ENCODE data around the gene FRMPD4.

The FRMPD4 gene

GRCh38 chrX:12704706-12705105 is 566.4 kb downstream of the FRMPD4 start:
- Histone ChIP-seq H3K9me3 (ENCODE audit: control insufficient read depth, low read length) (no peaks in the 10 kb centered on the region), H3K4me1 (ENCODE audit: control insufficient read depth, insufficient read depth, low read length) (no peaks in the 10 kb centered on the region), H3K36me3 (ENCODE audit: control insufficient read depth, insufficient read depth, low read length) (no peaks in the 10 kb centered on the region), H3K27me3 (ENCODE audit: control insufficient read depth, insufficient read depth, low read length) (no peaks in the 10 kb centered on the region), H3K9ac (ENCODE audit: low read length) (no peak overlapping the region), H3K4me3 (ENCODE audit: low read length) (no peak overlapping the region)

GRCh38 chrX:12709047-12709446 is 570.8 kb downstream of the FRMPD4 start:
- Histone ChIP-seq H3K9me3 (ENCODE audit: control insufficient read depth, low read length) (no peaks in the 10 kb centered on the region), H3K36me3 (ENCODE audit: control insufficient read depth, insufficient read depth, low read length) (no peaks in the 10 kb centered on the region), H3K4me3 (ENCODE audit: low read length) (no peak overlapping the region), H3K27me3 (ENCODE audit: control insufficient read depth, insufficient read depth, low read length) (no peaks in the 10 kb centered on the region), H3K9ac (ENCODE audit: low read length) (no peak overlapping the region), H3K4me1 (ENCODE audit: control insufficient read depth, insufficient read depth, low read length) (no peaks in the 10 kb centered on the region)

- Histone ChIP-seq H3K9ac (ENCODE audit: low read length) (no peak overlapping the region), H3K27me3 (ENCODE audit: control insufficient read depth, insufficient read depth, low read length) (no peaks in the 10 kb centered on the region), H3K4me1 (ENCODE audit: control insufficient read depth, insufficient read depth, low read length) (no peaks in the 10 kb centered on the region), H3K36me3 (ENCODE audit: control insufficient read depth, insufficient read depth, low read length) (no peaks in the 10 kb centered on the region), H3K9me3 (ENCODE audit: control insufficient read depth, low read length) (no peaks in the 10 kb centered on the region), H3K4me3 (ENCODE audit: low read length) (no peak overlapping the region)
Observed at GRCh38 chrX:12711435-12712040, 573.3 kb downstream of the FRMPD4 start.

DNA sequence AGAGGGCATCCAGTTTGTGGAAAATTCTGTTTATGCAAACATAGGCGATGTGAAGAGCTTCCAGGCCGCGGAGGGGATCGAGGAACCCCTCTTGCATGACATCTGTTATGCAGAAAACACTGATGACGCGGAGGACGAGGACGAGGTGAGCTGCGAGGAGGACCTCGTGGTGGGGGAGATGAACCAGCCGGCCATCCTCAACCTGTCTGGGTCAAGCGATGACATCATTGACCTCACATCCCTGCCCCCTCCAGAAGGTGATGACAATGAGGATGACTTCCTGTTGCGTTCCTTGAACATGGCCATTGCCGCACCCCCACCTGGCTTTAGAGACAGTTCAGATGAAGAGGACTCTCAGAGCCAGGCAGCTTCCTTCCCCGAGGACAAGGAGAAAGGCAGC is 578.3 kb downstream of the FRMPD4 start:
- H3K4me3 ChIP-seq (ENCODE audit: low read length): no peak overlapping the region
- H3K36me3 ChIP-seq (ENCODE audit: control insufficient read depth, insufficient read depth, low read length): no peaks in the 10 kb centered on the region
- H3K27me3 ChIP-seq (ENCODE audit: control insufficient read depth, insufficient read depth, low read length): no peaks in the 10 kb centered on the region
- H3K4me1 ChIP-seq (ENCODE audit: control insufficient read depth, insufficient read depth, low read length): no peaks in the 10 kb centered on the region
- no peak overlapping the region for H3K9ac ChIP-seq (ENCODE audit: low read length)
- H3K9me3 ChIP-seq (ENCODE audit: control insufficient read depth, low read length): no peaks in the 10 kb centered on the region

GRCh38 chrX:12719837-12720236 is 581.6 kb downstream of the FRMPD4 start:
- no peaks in the 10 kb centered on the region for H3K27me3 ChIP-seq (ENCODE audit: control insufficient read depth, insufficient read depth, low read length)
- no peak overlapping the region for H3K9ac ChIP-seq (ENCODE audit: low read length)
- H3K4me1 ChIP-seq (ENCODE audit: control insufficient read depth, insufficient read depth, low read length): no peaks in the 10 kb centered on the region
- H3K9me3 ChIP-seq (ENCODE audit: control insufficient read depth, low read length): no peaks in the 10 kb centered on the region
- no peaks in the 10 kb centered on the region for H3K36me3 ChIP-seq (ENCODE audit: control insufficient read depth, insufficient read depth, low read length)
- no peak overlapping the region for H3K4me3 ChIP-seq (ENCODE audit: low read length)

DNA sequence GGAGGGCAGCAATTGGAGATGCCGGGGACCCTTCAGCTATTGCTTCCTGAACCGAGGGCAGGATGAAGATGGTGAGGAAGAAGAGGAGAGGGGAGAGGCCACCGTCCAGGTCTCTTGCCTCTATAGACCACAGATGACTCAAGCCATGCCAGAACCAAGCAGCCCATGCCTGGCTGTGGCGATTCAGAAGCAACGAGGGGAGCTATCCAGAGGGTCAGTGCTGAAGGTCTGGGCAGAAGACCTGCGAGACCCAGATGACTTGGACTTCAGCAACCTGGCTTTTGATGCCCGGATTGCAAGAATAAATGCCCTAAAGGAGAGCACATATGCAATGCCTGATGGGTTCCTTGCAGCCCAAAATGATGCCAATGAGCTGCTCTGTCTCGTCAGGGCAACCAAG is 582.8 kb downstream of the FRMPD4 start:
- no peak overlapping the region for H3K9ac ChIP-seq (ENCODE audit: low read length)
- no peaks in the 10 kb centered on the region for H3K9me3 ChIP-seq (ENCODE audit: control insufficient read depth, low read length)
- H3K36me3 ChIP-seq (ENCODE audit: control insufficient read depth, insufficient read depth, low read length): no peaks in the 10 kb centered on the region
- no peak overlapping the region for H3K4me3 ChIP-seq (ENCODE audit: low read length)
- no peaks in the 10 kb centered on the region for H3K27me3 ChIP-seq (ENCODE audit: control insufficient read depth, insufficient read depth, low read length)
- no peaks in the 10 kb centered on the region for H3K4me1 ChIP-seq (ENCODE audit: control insufficient read depth, insufficient read depth, low read length)

- Histone ChIP-seq H3K27me3 (ENCODE audit: control insufficient read depth, insufficient read depth, low read length) (no peaks in the 10 kb centered on the region), H3K4me1 (ENCODE audit: control insufficient read depth, insufficient read depth, low read length) (no peaks in the 10 kb centered on the region), H3K9me3 (ENCODE audit: control insufficient read depth, low read length) (no peaks in the 10 kb centered on the region), H3K4me3 (ENCODE audit: low read length) (no peak overlapping the region), H3K9ac (ENCODE audit: low read length) (no peak overlapping the region), H3K36me3 (ENCODE audit: control insufficient read depth, insufficient read depth, low read length) (no peaks in the 10 kb centered on the region)
Observed at GRCh38 chrX:12722314-12722713, 584.0 kb downstream of the FRMPD4 start.

DNA sequence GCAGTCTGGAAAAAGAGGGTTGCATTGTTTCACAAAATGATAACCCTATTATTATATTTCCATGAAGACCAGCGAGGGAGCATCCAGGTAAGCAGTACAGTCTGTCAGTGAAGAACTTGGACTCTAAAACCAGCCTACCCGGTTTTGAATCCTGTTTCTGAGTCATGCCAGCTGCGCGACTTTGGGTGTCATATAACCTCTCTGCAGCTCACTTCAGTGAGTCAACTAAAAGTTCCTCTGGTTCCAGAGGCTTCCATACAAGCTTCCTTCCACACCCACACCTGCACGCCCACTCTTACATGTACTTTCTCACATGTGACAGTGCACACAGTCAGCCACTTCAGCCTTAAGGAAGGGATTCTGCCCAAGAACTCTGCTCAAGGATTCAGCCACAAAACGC is 603.1 kb downstream of the FRMPD4 start:
- Histone ChIP-seq H3K4me1 (ENCODE audit: control insufficient read depth, insufficient read depth, low read length) (no peaks in the 10 kb centered on the region), H3K9ac (ENCODE audit: low read length) (no peak overlapping the region), H3K36me3 (ENCODE audit: control insufficient read depth, insufficient read depth, low read length) (no peaks in the 10 kb centered on the region), H3K9me3 (ENCODE audit: control insufficient read depth, low read length) (no peaks in the 10 kb centered on the region), H3K27me3 (ENCODE audit: control insufficient read depth, insufficient read depth, low read length) (no peaks in the 10 kb centered on the region), H3K4me3 (ENCODE audit: low read length) (no peak overlapping the region)

- Histone ChIP-seq H3K9me3 (ENCODE audit: control insufficient read depth, low read length) (no peaks in the 10 kb centered on the region), H3K36me3 (ENCODE audit: control insufficient read depth, insufficient read depth, low read length) (no peaks in the 10 kb centered on the region), H3K4me3 (ENCODE audit: low read length) (no peak overlapping the region), H3K4me1 (ENCODE audit: control insufficient read depth, insufficient read depth, low read length) (no peaks in the 10 kb centered on the region), H3K27me3 (ENCODE audit: control insufficient read depth, insufficient read depth, low read length) (no peaks in the 10 kb centered on the region), H3K9ac (ENCODE audit: low read length) (no peak overlapping the region)
Observed at GRCh38 chrX:12747433-12747832, 609.2 kb downstream of the FRMPD4 start.

DNA sequence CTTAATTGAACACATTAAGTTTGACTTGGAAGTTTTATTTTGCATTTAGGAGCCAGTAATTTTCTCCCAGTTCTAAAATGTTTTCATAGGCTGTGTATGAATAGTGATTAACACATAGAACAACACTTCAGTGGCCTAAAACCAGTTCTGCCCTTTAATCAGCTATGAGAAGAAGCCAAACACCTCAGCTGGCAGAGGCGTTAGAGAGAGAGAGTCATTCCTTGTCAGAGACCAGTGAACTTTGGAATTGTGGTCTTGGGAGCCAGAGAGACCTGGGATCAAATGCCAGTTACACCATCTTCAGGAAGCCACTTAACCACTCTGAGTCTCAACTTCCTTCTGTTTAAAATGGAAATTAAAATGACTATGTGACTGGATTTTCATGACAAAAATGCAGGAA is 613.6 kb downstream of the FRMPD4 start:
- H3K9me3 ChIP-seq (ENCODE audit: control insufficient read depth, low read length): no peaks in the 10 kb centered on the region
- no peak overlapping the region for H3K4me3 ChIP-seq (ENCODE audit: low read length)
- no peak overlapping the region for H3K9ac ChIP-seq (ENCODE audit: low read length)
- H3K27me3 ChIP-seq (ENCODE audit: control insufficient read depth, insufficient read depth, low read length): no peaks in the 10 kb centered on the region
- H3K4me1 ChIP-seq (ENCODE audit: control insufficient read depth, insufficient read depth, low read length): no peaks in the 10 kb centered on the region
- no peaks in the 10 kb centered on the region for H3K36me3 ChIP-seq (ENCODE audit: control insufficient read depth, insufficient read depth, low read length)

- Histone ChIP-seq H3K4me1 (ENCODE audit: control insufficient read depth, insufficient read depth, low read length) (no peaks in the 10 kb centered on the region), H3K27me3 (ENCODE audit: control insufficient read depth, insufficient read depth, low read length) (no peaks in the 10 kb centered on the region), H3K9ac (ENCODE audit: low read length) (no peak overlapping the region), H3K9me3 (ENCODE audit: control insufficient read depth, low read length) (no peaks in the 10 kb centered on the region), H3K4me3 (ENCODE audit: low read length) (no peak overlapping the region), H3K36me3 (ENCODE audit: control insufficient read depth, insufficient read depth, low read length) (no peaks in the 10 kb centered on the region)
Observed at GRCh38 chrX:12753366-12753765, 615.1 kb downstream of the FRMPD4 start.

DNA sequence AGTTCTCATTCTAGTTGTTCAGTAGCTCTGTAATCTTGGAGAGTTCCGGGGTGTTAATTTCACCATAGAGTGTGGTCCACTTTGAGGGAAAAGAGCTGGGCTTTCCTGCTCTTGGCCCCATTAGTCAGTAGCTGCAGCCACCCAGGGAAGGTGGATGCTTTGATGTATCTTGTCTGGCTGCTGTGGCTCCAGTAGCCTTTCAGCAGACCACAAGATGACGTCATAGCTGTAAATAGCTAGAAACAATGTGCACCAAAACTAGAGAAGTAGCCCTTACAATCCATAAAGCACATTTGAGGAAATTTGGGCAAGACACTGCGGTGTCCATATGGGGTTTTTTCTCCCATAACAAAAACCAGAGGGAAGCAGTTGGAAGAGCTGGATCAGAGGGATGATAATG is 620.0 kb downstream of the FRMPD4 start:
- Histone ChIP-seq H3K9me3 (ENCODE audit: control insufficient read depth, low read length) (no peaks in the 10 kb centered on the region), H3K9ac (ENCODE audit: low read length) (no peak overlapping the region), H3K27me3 (ENCODE audit: control insufficient read depth, insufficient read depth, low read length) (no peaks in the 10 kb centered on the region), H3K4me1 (ENCODE audit: control insufficient read depth, insufficient read depth, low read length) (no peaks in the 10 kb centered on the region), H3K4me3 (ENCODE audit: low read length) (no peak overlapping the region), H3K36me3 (ENCODE audit: control insufficient read depth, insufficient read depth, low read length) (no peaks in the 10 kb centered on the region)

DNA sequence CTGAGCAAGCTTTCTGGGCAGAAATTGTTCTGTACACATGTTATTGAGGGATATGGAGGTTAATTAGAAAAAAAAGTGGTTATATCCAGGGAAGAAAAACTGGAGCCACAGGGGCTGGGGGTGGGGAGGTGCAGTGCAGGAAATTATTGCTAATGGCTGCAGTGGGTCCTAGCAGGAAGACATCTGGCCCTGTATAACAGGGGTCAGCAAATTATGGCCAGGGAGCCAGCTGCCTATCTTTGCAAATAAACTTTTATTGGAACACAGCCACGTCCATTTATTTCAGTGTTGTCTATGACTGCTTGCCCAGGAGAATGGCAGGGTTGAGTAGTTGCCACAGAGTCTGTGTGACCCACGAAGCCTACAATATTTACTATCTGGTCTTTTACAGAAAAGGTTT is 629.6 kb downstream of the FRMPD4 start:
- H3K36me3 ChIP-seq (ENCODE audit: control insufficient read depth, insufficient read depth, low read length): no peaks in the 10 kb centered on the region
- H3K9me3 ChIP-seq (ENCODE audit: control insufficient read depth, low read length): no peaks in the 10 kb centered on the region
- no peak overlapping the region for H3K4me3 ChIP-seq (ENCODE audit: low read length)
- H3K9ac ChIP-seq (ENCODE audit: low read length): no peak overlapping the region
- H3K4me1 ChIP-seq (ENCODE audit: control insufficient read depth, insufficient read depth, low read length): no peaks in the 10 kb centered on the region
- no peaks in the 10 kb centered on the region for H3K27me3 ChIP-seq (ENCODE audit: control insufficient read depth, insufficient read depth, low read length)
